A549 treated with GW870086 at 1 μM for 4 hours (cell line): ENCODE results near the gene COPS7B. TPM values are rescaled to one million over a fixed set of nuclear protein-coding genes. Genes with fewer than 3 reads are reported as not detected.

Experiments
- total RNA-seq: library from RNA; stranded (reverse); fragments of 200-300 nt; extraction: Qiagen RNA extraction; gene quantifications from 5 replicates; pipeline ENCODE4 v1.2.3, GENCODE V29; 2022; ENCODE audit warnings: low read depth

Gene COPS7B
- total RNA-seq: 32.7 to 42.1 TPM (median 40.3 TPM) in 5 replicates

GRCh38 chr2:231786177-231786916 lies at the start of gene COPS7B:
Gene COPS7B (plus strand): TSS chr2:231786445. CDS start chr2:231788571, 2,126 bp downstream.

DNA sequence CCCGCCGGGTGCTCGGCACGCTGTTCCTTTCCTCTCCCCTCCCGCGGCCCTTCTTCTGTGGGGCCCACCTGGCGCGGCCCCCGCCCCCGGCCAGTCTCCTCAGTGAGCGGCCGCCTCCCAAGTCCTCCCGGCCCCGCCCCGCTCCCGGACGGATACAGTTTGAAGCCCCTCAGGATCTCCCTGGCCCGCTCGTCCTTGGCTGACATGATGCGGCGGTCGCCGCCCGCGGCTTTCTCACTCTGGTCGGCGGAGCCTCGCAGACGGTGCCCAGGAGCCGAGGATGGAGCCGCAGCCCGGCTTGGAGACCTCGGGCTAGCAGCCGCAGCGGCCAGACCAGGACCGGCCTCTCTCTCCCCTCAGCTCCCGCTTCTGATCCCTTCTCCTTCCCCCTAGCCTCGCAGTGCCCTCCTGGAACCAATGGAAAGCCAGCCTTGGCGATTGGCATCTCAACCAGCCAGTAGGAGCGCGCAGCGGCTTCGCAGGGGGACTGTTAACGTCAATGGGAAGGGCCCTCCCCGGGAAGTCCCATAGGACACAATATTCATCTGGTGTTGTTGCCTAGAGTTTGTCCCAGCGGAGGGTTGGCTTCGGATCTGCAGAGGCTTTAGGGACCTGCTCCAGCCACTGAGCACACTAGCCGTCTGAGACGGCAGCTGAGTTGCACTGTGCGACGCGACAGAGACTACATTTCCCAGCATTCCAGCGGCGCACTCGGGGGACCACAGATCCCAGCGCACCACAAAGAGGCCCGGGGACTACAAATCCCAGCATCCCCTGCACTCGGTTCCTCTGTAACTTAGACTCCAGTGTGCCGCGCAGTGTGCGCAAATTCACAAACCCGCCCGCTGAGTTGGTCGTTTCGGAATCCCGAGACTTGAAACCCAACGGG lies 5.1 kb upstream of the COPS7B start, which contains the start of gene PDE6D:
Gene PDE6D (minus strand): TSS at position 374 of the 889 bp plus-strand sequence. CDS start 168 bp downstream, at position 206.

Other genes with a start within 250 kb of the COPS7B start
- not detected in 5 replicates for gene TEX44, start 193.6 kb upstream of the COPS7B start, total RNA-seq
- 1,418 to 1,591 TPM (median 1,483 TPM) in 5 replicates for gene PTMA, start 77.9 kb upstream of the COPS7B start, total RNA-seq
- 17.0 to 24.3 TPM (median 23.8 TPM) in 5 replicates for gene PDE6D, start 5.2 kb upstream of the COPS7B start, total RNA-seq
- 0.35 to 0.64 TPM (median 0.43 TPM) in 4 of 5 replicates, not detected in the other for gene NPPC, start 140.0 kb downstream of the COPS7B start, total RNA-seq
- 10.4 to 14.2 TPM (median 12.4 TPM) in 5 replicates for gene DIS3L2, start 175.3 kb downstream of the COPS7B start, total RNA-seq